HG03469 (cell line): ENCODE measurements around the gene SLC23A3.

Experiments used
- ATAC-seq: cut with Tn5 transposase; IDR thresholded peaks from one replicate; pipeline ENCODE4 v1.9.1; 2021; ENCODE audit warnings: mild to moderate bottlenecking, moderate library complexity, moderate number of reproducible peaks; ENCODE audit not compliant: unreplicated experiment

Gene SLC23A3

GRCh38 chr2:219176818-219177551 lies 7.2 kb upstream of the SLC23A3 start, which contains the start of gene CNPPD1:
CNPPD1 (minus strand) TSS chr2:219176925; CDS start chr2:219176828, 97 bp downstream.
- ATAC-seq: peak; percentile 35

- peak; percentile 18 for ATAC-seq
Measured at GRCh38 chr2:219175928-219176817, 6.3 kb upstream of the SLC23A3 start.

- ATAC-seq: no peak
Measured at GRCh38 chr2:219175486-219175885, 5.7 kb upstream of the SLC23A3 start.

GRCh38 chr2:219174801-219175200 lies 5.0 kb upstream of the SLC23A3 start:
- ATAC-seq: no peak

GRCh38 chr2:219174146-219174545 lies 4.3 kb upstream of the SLC23A3 start:
- ATAC-seq: no peak

- ATAC-seq: no peak
Measured at GRCh38 chr2:219173176-219173575, 3.3 kb upstream of the SLC23A3 start.

- no peak for ATAC-seq
Measured at GRCh38 chr2:219172231-219173154, 2.7 kb upstream of the SLC23A3 start.

- no peak for ATAC-seq
Measured at GRCh38 chr2:219171231-219171651, 1.4 kb upstream of the SLC23A3 start.

GRCh38 chr2:219168932-219169331 lies 897 bp downstream of the SLC23A3 start:
- no peak for ATAC-seq

GRCh38 chr2:219168526-219168925 lies 1.3 kb downstream of the SLC23A3 start:
- no peak for ATAC-seq

- ATAC-seq: no peak
Measured at GRCh38 chr2:219167997-219168396, 1.8 kb downstream of the SLC23A3 start.

GRCh38 chr2:219165058-219165911 lies 4.5 kb downstream of the SLC23A3 start:
- ATAC-seq: no peak

GRCh38 chr2:219163156-219163555 lies 6.7 kb downstream of the SLC23A3 start:
- no peak for ATAC-seq

- no peak for ATAC-seq
Measured at GRCh38 chr2:219161097-219161496, 8.7 kb downstream of the SLC23A3 start.

GRCh38 chr2:219160186-219161017 lies 9.4 kb downstream of the SLC23A3 start, which contains the start of gene NHEJ1:
NHEJ1 (minus strand) TSS chr2:219160815; CDS start chr2:219158362, 2,453 bp downstream.
- ATAC-seq: peak; percentile 79

- no peak for ATAC-seq
Measured at GRCh38 chr2:219159771-219160185, 10.1 kb downstream of the SLC23A3 start.

GRCh38 chr2:219158586-219158985 lies 11.2 kb downstream of the SLC23A3 start:
- ATAC-seq: no peak

GRCh38 chr2:219158025-219158424 lies 11.8 kb downstream of the SLC23A3 start:
- ATAC-seq: no peak

- ATAC-seq: no peak
Measured at GRCh38 chr2:219157396-219157795, 12.4 kb downstream of the SLC23A3 start.
